HCT116 (cell line): ENCODE data around the gene CCDC198.

Experiments used
- CEBPB ChIP-seq: IDR thresholded peaks from 2 replicates; pipeline ENCODE4 v1.6.1; 2012; ENCODE audit warnings: low read depth
- JUND ChIP-seq: IDR thresholded peaks from 2 replicates; pipeline ENCODE4 v1.6.1; 2012
- POLR2AphosphoS5 ChIP-seq: IDR thresholded peaks from 2 replicates; pipeline ENCODE4 v1.6.1; 2011; ENCODE audit warnings: mild to moderate bottlenecking, low read depth, low read length, moderate library complexity
- RAD21 ChIP-seq: IDR thresholded peaks from 2 replicates; pipeline ENCODE4 v1.6.1; 2012; ENCODE audit warnings: low read depth, mild to moderate bottlenecking
- TCF7L2 ChIP-seq: IDR thresholded peaks from 2 replicates; pipeline ENCODE4 v1.7.0; 2011; ENCODE audit warnings: borderline replicate concordance, inconsistent platforms; ENCODE audit not compliant: insufficient read depth, insufficient read length; ENCODE audit errors: extremely low read depth
- ZFX ChIP-seq: fragments of 450-650 bp; IDR thresholded peaks from 2 replicates; pipeline ENCODE4 v1.6.1; 2017
- TF ChIP-seq, protein P1 (sequence below), 3 experiments: fragments of 200-600 bp in 1 of 3; sonication (generic) in 1 of 3; IDR thresholded peaks in 2 of 3; conservative IDR thresholded peaks in 1 of 3; 2 replicates each; pipeline ENCODE4 v1.5.1; 2012 to 2017; ENCODE audit warnings: low read depth in 2 of 3, low read length in 2 of 3, antibody characterized with exemption in 1 of 3, borderline replicate concordance in 1 of 3, control low read depth in 1 of 3, mild to moderate bottlenecking in 1 of 3, mixed read lengths in 1 of 3, mixed run types in 1 of 3, moderate library complexity in 1 of 3; ENCODE audit not compliant: insufficient read depth in 1 of 3
- TF ChIP-seq, protein P2 (sequence below): IDR thresholded peaks from 2 replicates; pipeline ENCODE4 v1.6.1; 2011; ENCODE audit warnings: mild to moderate bottlenecking, low read length, moderate library complexity; ENCODE audit not compliant: insufficient replicate concordance; ENCODE audit errors: extremely low read depth

DNA sequence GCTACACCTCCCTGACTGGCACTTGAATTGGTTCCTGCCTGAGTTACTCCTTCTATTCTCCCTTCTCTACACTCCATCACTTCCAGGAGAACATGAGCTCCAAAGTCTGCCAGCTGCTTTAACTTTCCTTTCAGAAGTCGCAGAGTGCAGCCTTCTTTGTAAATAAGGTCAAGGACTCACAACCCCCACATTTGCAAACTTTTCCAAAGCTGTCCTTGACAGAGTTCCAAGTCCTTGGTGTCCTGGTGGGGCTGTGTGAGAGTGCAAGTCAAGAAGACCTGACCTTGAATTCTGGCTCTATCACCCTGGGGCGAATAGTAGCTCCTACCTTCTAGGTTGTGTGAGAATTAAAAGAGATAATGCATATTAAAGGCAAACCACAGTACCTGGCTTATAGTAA, 15.6 kb downstream of the CCDC198 start:
- TF ChIP-seq, protein P1, sequence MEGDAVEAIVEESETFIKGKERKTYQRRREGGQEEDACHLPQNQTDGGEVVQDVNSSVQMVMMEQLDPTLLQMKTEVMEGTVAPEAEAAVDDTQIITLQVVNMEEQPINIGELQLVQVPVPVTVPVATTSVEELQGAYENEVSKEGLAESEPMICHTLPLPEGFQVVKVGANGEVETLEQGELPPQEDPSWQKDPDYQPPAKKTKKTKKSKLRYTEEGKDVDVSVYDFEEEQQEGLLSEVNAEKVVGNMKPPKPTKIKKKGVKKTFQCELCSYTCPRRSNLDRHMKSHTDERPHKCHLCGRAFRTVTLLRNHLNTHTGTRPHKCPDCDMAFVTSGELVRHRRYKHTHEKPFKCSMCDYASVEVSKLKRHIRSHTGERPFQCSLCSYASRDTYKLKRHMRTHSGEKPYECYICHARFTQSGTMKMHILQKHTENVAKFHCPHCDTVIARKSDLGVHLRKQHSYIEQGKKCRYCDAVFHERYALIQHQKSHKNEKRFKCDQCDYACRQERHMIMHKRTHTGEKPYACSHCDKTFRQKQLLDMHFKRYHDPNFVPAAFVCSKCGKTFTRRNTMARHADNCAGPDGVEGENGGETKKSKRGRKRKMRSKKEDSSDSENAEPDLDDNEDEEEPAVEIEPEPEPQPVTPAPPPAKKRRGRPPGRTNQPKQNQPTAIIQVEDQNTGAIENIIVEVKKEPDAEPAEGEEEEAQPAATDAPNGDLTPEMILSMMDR (IDR thresholded peaks at IDR 0.05 in 2 of 3, conservative IDR thresholded peaks at IDR 0.05 in 1 of 3; ENCODE audit: borderline replicate concordance in 1 of 3, insufficient read depth in 1 of 3, low read depth in 2 of 3, low read length in 2 of 3) = no peak
- TF ChIP-seq RAD21 (no peak), JUND (no peak), TCF7L2 (no peak), POLR2AphosphoS5 (no peak), CEBPB (no peak), ZFX (no peak)
- TF ChIP-seq, protein P2, sequence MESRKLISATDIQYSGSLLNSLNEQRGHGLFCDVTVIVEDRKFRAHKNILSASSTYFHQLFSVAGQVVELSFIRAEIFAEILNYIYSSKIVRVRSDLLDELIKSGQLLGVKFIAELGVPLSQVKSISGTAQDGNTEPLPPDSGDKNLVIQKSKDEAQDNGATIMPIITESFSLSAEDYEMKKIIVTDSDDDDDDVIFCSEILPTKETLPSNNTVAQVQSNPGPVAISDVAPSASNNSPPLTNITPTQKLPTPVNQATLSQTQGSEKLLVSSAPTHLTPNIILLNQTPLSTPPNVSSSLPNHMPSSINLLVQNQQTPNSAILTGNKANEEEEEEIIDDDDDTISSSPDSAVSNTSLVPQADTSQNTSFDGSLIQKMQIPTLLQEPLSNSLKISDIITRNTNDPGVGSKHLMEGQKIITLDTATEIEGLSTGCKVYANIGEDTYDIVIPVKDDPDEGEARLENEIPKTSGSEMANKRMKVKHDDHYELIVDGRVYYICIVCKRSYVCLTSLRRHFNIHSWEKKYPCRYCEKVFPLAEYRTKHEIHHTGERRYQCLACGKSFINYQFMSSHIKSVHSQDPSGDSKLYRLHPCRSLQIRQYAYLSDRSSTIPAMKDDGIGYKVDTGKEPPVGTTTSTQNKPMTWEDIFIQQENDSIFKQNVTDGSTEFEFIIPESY = no peak
